B cell (primary cell): Measurements from ENCODE around the gene LAIR2.

Experiments
- EZH2 ChIP-seq: IDR thresholded peaks from 2 replicates; pipeline ENCODE4 v1.6.1; 2012; ENCODE audit warnings: borderline replicate concordance, low read depth, mild to moderate bottlenecking, moderate library complexity, low read length; ENCODE audit not compliant: insufficient read depth, poor library complexity, severe bottlenecking
- TF ChIP-seq, protein P1 (sequence below): fragments of 200-600 bp; IDR thresholded peaks from one replicate; pipeline ENCODE4 v1.8.0; 2022; ENCODE audit warnings: antibody characterized with exemption, mild to moderate bottlenecking

DNA sequence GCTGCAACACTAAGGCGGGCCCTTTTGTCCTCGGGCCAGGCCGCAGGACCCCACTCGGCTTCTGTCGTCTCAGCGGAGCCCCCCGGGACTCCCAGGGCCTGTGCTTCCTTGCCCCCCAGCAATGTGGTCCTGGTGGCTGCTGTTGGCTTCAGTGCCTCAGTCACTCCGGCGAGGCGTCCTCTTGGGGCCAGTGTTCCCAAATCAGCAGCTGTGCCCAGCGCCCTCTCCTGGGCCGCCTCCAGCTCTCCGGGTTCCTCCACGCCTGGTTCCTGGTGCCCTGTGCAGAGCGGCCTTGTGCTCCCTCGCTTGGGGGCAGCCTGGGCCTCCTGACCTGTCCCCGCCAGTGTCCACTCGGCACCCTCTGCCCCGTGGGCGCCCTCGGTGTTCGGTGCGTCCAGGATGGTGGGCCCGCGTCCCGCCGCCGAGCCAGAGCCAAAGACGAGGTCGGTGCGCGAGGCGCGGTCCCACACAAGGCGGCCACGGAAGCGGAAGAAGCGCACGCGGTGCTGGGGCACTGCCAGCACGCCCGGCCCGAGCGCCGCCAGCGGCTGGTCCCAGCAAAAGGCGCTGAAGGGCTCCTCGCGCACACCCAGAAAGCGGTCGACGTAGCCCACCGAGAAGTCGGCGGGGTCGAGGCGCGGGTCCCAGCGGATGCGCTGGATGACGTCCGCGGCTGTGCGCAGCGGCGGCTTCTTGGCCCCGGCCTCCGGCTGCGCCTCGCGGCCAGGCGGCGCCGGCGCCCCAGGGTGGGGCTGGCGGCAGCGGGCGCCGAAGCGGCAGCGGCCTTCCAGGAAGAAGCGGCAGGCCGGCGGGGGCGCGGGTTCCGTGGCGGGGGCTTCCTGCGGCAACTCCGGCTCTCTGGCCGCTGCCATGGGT, 39.7 kb upstream of the LAIR2 start:
- TF ChIP-seq, protein P1, sequence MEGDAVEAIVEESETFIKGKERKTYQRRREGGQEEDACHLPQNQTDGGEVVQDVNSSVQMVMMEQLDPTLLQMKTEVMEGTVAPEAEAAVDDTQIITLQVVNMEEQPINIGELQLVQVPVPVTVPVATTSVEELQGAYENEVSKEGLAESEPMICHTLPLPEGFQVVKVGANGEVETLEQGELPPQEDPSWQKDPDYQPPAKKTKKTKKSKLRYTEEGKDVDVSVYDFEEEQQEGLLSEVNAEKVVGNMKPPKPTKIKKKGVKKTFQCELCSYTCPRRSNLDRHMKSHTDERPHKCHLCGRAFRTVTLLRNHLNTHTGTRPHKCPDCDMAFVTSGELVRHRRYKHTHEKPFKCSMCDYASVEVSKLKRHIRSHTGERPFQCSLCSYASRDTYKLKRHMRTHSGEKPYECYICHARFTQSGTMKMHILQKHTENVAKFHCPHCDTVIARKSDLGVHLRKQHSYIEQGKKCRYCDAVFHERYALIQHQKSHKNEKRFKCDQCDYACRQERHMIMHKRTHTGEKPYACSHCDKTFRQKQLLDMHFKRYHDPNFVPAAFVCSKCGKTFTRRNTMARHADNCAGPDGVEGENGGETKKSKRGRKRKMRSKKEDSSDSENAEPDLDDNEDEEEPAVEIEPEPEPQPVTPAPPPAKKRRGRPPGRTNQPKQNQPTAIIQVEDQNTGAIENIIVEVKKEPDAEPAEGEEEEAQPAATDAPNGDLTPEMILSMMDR = no peak
- TF ChIP-seq EZH2 = no peak
